Activated gamma-delta T cell (primary cell): ENCODE results near the gene VSIG8.
"Not testable (repeated sequence)": the region's sequence is repeated elsewhere in the genome, so short reads cannot be mapped to it uniquely, and the experiment has no call there.

Experiments used
- DNase-seq: peaks from one replicate; lab custom pipeline; 2025; lab: John Stamatoyannopoulos, UW
- total RNA-seq, 2 donors: gene quantifications; one replicate each; lab custom pipeline; 2026; lab: John Stamatoyannopoulos, UW

The VSIG8 gene, protein sequence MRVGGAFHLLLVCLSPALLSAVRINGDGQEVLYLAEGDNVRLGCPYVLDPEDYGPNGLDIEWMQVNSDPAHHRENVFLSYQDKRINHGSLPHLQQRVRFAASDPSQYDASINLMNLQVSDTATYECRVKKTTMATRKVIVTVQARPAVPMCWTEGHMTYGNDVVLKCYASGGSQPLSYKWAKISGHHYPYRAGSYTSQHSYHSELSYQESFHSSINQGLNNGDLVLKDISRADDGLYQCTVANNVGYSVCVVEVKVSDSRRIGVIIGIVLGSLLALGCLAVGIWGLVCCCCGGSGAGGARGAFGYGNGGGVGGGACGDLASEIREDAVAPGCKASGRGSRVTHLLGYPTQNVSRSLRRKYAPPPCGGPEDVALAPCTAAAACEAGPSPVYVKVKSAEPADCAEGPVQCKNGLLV
- 0 reads per million in 2 donors for total RNA-seq

DNA sequence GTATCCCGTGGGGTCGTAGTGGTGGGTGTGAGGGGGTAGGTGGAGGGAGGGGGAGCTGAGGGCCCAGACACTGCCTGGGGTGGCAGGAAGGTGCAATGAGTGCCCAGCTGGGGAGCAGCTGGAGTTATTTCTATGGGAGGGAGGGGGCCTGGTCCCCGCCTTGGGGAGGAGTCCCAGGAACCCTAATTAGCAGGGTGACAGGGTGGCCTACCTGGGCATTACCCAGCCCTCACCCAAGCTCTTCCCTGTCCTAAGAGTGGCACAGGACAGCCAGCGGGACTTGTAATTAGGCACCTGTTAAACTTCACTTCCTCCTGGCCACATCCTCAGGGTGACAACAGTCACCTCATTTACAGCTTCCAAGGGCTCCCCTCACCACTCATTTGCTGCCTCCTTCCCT is at the start of gene VSIG8:
VSIG8 (minus strand) TSS at position 101 of the 400 bp plus-strand sequence. CDS start 136 bp downstream, outside the sequence.
- DNase-seq: no peak

DNA sequence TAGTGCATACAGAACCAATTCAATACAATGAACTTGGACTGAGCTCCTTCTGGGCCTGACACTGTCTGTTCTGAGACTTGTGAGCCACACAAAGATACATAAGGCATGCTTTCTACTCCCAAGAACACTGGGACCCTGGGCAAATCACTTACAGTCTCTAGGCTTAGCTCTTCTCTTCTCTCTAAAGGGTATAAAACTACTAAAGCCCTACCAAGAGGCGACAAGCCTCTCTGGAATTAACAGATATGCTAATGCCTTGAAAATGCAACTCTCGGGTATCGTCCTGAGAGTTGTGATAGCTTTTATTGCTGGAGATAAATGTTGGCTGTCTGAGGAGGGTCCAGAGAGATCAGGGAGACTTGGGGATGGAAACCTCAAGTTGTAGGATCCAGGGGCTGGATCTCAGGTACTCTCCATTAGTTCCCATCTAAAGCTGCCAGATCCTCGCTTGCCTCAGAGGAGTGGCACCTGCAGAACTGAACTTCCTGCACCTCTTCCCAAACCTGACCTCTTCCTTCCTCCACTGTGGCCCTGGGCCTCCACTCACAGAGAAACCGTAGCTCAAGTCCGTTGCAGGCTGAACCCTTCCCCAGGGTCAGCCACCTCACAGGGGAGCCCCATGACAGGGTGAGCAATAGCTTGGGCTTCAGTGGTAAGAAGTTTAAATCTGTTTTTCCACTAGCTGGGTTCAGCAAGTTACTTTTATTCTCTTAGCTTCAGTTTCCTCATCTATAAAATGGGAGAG is 49.0 kb upstream of the VSIG8 start:
- no peak for DNase-seq

DNA sequence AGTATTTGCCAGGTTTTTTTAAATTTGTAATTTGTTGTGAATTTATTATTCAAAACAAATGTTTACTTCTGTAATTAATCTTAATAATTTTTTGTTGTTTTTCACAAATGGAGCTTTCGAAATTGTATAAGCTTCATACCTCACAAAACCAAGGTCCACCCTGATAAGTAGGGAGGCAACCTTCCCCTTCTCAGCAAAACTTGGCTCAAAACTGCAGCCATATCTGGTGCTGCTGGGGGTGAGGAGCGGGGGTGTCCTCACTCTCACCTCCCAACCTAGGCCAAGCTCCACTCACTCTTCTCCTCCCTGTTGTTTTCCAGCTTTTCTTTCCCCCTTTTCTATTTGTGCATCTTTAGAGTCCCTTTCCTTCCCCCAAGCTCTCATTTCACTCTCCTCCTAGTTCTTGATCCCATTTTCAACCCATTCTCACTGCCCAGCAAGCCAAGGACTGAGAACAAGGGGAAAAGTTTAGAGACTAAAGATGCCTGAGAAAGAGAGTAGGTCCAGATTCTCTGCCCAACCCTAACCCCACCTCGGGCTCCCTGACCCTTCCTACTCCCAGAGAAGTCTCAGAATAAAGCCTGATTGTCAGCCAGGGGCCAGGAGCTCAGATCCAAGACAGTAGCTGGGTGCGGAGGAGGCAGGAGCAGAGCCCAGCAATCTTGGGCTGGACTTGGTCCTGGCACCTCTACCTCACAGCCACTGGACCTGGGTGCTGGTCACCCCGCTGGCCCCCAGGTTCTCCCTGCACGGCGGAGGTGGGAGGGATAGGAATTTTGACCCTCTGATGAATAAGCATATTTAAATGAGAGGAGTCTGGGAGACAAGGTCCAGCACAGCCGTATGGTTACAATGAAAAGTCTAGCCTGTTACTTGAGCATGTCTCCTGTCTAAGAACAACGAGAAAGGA is 45.8 kb upstream of the VSIG8 start:
- DNase-seq: no peak

DNA sequence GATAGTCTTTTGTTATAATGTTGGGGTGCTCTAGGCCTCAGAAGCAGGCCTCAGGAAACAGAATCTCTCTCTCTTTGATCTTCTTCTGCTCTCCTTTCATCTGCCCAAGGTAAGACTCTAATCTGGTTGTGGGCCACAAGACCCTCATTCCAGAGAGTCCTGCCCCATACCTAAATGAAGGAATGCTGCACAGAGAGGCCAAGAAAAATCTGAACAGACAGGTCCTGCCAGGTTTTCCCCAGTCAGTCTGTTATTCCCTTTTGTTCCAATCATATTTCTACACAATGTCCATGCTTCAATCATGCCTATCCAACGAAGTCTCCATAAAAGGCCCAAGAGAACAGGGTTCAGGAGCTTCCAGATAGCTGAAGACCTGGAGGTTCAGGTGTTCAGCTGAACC is 44.5 kb upstream of the VSIG8 start:
- DNase-seq: no peak

DNA sequence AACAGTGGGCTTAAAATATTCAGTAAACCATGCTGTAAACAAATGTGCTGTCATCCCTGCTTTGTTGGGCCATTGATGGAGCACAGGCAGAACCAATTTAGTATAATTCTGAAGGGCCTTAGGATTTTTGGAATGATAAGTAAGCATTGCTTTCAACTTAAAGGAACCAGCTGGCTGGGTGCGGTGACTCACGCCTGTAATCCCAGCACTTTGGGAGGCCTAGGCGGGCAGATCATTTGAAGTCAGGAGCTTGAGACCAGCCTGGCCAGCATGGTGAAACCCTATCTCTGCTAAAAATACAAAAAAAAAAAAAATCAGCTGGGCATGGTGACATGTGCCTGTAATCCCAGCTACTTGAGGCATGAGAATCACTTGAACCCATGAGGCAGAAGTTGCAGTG is 41.6 kb upstream of the VSIG8 start:
- DNase-seq: not testable (repeated sequence)

DNA sequence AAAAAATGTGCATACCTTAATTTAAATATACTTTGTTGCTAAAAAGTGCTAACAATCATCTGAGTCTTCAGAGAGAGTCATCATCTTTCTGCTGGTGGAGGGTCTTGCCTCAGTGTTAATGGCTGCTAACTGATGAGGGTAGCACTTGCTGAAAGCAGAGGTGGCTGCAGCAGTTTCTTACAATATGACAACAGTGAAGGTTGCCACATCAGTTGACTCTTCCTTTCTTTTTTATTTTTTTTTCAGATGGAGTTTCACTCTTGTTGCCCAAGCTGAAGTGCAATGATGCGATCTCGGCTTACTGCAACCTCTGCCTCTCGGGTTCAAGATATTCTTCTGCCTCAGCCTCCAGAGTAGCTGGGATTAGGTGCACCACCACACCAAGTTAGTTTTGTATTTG is 40.1 kb upstream of the VSIG8 start:
- DNase-seq: no peak

DNA sequence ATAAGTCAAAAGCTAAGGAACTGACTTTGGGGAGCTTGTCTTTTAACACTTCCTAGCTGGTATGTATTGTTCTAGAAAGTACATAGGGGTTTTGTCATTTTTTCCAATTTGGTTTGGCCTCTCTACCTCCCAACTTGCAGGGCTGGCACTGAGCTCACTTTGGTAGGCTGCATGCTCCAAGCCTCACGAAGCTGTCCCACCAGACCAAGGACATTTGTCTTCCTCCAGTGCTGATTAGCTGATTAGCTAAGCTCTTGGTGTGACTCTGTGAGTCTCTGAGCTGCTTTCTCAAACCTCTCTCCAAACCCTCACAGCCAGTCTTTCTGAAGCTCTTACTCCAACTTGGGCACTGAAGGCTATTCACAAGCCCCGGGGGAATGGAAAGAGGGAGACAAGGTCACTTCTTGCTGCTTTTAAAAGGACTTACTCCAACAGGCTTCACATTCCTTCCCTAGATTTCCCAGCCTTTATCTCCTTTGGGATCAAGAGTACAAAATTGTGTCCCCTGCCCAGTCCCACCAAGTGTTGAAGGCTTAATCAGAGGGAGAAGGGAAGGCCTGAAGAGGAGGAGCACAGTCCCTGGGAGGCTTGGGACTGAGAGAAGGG is 38.4 kb upstream of the VSIG8 start:
- no peak for DNase-seq

DNA sequence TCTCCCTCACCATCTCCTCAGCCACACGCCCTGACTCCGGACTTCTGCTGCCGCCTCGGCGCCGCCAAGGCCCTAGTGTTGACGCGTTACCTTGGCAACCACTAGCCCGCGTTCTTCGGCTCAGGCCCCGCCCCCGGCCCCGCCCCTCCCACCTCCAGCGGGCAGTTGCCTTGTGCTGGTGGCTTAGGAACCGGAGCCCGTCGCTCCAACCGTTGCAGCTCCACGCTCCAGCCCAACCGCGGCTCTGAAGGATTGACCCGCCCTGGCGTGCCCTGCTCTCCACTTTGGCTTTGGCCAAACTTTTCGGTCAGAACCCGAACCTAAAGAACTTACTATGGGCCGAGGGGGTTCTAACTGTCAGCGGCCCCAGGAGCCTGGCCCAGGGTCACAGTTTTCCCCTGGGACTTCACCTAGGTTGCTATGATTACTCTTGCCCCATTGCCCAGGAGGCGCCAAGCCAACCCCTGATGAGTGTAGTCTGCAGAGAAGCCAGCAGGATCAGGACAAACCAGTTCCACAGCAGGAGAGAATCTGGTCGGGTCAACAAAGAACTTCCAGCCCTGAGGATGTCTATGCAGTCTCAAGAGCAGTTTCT is 37.7 kb upstream of the VSIG8 start, which contains the start of gene CFAP45:
CFAP45 (minus strand) TSS at position 80 of the 595 bp plus-strand sequence; CDS start at position 13, 67 bp downstream.
- DNase-seq: no peak

DNA sequence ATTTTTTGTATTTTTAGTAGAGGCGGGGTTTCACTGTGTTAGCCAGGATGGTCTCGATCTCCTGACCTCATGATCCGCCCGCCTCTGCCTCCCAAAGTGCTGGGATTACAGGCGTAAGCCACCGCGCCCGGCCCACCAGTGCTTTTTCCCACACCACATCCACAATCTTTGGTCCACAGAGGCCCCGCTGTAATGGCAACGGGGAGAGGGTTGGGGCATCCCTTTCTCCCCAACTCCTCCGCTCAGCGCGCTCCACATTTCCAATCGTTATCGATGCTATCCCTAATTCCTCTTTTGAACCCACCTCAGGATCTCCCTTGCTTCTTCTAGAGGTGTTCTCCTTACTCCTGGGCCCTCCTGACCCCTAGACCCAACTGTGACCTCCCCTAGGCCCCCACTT is 37.2 kb upstream of the VSIG8 start:
- DNase-seq: not testable (repeated sequence)

DNA sequence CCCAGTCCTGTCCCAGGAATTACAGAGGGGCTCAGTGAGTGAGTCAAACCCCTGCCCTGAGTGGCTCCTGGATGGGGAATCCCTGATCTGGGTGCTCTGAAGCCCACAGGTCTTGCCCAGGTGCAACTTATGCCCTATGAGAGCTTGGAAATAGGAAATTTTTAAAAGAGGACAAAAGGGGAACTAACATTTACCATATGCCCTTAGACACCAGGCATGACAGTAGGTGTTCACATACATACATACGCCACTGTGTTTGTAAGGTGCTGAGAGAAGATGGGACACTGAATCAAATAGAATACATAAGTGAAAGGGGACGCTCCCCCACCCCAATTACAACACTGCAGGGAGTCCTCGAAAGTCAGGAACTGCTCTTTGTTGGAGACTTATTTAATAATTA is 36.1 kb upstream of the VSIG8 start:
- no peak for DNase-seq

DNA sequence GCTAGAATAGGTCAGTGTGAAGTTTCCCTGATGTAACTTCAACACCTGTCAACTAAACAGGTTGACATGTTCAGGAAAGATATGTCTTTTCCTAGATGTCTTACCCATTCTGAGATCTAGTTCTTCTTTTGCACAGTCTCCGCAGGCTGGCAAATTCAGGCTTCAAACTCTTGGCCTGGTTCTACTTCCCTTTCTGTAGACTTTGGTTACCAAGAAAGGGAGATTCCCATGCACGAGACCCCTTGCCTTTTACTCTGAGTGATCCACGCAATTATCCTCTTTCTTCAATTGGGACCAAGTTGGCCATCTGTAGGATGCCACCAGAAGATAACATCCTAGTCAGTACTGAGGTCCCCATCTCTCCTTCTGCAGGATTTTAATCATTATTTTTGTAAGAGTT is 35.5 kb upstream of the VSIG8 start:
- no peak for DNase-seq

DNA sequence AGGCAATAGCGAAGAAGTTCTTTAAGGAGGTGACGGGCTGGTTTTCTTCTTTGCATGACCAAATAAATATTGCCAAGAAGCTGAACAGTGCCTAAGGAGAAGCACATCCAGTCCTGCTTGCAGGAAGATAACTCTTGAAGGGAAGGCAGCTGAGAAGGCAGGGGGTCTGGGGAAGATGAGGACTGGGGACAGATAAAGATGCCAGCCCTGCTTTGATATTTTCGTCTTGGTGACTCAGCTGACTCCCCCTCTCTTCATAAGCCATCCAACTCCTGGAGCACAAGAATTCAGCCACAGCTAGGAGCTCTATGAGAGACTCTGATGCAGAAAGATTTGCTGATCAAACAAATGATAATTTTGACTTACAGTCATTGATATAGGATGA is 34.1 kb upstream of the VSIG8 start:
- DNase-seq: no peak

DNA sequence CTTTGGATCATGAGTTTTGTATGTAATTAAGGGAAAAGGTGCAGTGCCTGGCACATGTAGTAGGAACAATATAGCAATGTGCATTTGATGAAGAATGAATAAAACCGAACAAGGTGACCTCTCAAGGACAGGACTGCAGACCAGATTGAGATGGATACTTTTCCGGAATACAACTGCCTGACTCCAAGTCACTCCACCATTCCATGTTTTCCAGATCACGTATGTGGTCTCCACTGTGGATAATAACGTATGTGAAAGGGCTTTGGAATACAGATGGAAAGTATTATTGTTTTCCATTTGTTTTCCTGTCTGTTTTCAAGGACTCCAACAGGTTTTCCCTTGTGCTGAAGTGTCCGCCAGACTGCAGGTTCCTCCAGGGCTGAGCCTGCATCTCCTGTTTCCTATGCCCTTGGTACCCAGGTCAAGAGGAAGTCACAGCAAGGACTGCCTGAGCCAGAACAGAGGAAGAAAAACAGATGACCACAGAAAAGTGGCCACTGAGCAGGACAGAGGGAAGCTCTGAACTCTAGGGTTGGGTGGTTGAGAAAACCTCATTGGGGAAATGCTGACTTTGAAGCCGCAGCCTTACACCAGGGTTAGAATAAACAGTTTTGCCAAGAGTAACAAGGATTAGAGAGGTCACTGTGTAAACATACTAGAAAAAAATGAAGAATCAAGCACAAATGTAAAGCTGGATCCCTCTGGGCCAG is 33.5 kb upstream of the VSIG8 start:
- no peak for DNase-seq

DNA sequence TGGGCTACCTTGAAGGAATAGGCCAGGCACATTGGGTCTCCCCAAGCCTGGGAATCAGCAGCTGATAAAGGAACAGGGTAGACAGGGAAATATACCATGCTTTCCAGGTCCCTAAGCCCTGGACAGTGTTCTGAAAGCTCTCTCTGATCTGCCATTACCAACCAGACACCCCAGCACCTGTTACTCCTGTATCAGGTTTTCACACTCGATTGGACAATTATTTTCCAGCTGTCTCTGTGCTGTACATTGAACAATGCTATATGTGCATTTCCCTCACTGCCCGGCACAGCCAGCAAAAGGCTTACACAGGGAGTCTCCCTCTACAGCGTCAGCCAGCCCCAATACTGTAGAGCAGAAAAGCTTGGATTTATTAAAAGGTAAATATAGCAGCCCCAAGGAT is 32.8 kb upstream of the VSIG8 start:
- no peak for DNase-seq

DNA sequence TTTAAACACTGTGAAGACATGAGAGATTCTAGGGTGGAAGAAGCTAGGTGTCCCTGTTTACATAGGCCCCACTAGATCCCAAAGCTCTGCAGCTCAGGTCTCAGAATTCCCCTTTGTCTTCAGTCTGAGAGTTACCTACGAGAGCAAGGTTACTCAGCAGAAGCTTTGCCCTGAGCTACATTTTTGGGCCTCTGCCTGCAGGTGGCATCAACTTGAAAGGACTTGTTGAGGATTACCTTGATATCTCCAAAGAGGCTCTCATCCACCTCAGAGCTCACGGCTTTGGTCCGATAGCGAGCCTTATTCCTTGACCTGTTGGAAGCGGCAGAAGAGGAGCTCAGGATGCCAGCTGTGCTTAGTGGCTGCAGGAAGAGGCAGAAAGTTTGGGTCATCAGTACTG is 30.5 kb upstream of the VSIG8 start:
- no peak for DNase-seq

DNA sequence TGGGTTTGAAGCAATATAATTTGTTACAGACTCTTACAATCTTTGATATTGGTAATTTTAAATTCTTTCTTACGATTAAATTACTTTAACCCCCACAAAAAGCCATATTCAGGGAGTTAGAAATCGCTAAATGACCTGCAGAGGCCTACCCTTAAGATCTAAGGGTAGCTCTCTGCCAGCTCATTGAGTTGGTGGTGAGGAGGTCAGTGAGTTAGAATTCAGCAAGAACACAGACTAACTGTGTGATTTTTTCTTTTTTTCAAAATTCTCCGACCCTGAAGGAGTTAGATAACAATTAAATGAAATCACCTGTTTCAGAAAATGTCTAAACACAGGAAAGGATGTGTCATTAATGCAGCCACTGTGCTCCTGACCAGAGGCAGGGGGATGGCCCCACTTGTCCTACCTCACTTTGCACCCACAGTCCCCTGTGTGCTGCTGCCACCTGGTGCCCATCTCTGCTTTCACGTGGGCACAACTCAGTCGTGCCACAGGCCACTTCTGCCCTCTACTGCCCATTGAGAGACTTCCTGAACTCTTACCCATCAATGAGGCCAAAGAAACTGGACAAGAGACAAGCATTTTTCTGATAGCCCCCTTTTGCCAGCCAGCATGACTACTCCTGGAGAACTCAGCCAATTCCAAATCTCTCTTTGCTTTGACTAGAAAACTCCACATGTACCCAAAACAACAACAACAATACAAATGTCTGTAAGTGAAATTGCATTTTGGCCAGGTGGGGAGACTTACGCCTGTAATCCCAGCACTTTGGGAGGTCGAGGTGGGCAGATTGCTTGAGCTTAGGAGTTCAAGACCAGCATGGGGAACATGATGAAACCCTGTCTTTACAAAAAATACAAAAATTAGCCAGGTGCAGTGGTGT is 29.1 kb upstream of the VSIG8 start:
- peak; percentile 30 for DNase-seq

DNA sequence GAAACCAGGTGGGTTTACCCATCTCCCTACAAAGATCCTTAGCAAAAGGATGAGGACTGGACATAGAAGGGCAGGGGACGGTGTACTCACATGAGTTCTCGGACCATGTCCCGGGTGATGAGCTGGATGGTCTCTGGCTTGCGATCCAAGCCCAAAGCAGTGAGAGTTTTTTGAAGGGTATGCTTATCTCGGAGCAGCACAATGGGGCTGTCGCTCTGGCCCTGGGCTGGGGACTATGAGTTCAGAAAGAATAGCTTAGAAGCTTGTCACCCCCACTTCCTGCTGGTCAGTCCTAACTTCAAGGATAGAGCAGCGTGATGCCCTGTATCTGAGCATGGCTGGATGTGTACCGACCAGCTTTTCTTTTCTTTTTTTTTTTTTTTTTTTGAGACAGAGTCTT is 27.9 kb upstream of the VSIG8 start:
- no peak for DNase-seq

DNA sequence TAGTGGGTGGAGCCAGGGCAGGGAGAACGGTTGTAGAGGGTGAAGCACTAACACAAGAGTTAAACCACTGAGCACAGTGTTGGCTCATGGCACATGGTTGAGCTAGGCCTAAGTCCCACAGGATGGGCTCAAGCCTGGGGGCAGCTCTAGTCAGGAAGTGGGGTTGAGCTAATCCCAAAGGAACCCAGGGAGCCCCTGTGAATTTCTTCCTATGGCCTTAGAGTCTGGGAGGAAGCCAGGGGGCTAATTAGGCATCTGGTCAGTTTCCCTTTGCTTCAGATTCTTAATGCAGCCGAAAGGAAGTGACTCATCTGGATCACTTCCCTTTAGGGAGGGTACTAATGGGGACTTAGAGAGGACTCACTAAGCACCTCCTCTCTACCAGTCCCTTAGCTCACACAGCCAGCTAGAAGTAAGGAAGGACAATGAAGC is 27.4 kb upstream of the VSIG8 start:
- DNase-seq: no peak

DNA sequence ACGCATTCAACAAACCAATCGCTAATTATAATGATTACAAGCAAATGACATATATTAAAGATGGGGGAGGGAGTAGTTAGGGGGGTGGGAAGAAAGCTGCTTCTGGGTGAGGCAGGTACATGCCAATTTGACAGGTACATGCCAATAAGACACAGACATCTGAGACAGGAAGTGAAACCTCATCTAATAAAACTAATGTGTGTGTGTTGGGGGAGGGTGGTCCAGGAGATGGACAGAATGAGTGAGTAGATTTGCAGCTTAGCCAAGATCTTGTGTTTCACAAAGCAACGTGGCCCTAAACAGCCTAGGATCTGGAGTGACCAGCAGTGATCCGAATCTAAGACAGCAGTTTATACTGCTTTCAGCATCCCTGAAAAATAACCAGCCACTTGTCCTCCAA is 26.7 kb upstream of the VSIG8 start:
- no peak for DNase-seq

DNA sequence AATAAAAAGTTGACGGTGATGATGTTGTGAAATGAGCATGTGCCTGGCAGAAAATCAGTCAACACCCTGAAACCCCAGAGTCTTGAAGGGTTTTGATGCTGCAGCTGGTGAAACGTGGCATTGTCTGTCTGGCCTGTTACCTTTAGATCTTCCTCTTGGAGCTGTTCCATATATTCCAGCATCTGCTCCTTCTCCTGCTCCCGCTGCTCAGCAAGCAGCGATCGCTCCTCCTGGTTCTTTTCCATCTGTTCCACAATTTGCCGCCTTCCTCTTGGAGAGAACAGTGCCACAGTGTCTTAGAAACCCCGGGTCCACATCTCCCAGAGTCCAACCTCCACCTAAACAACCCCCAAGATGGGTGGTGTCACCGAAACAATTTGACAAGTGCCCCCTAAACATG is 21.8 kb upstream of the VSIG8 start:
- no peak for DNase-seq
